Immature natural killer cell (primary cell): ENCODE measurements around the gene SYT12. TPM values are rescaled to one million over a fixed set of nuclear protein-coding genes. Genes with fewer than 3 reads are reported as not detected.

Experiments used
- DNase-seq, 3 donors: peaks; one replicate each; pipeline ENCODE4 v3.0.0; 2022; ENCODE audit warnings: mixed read lengths in 1 of 3
- H3K27ac Mint-ChIP-seq, 6 donors: one replicate each; pipeline ENCODE4 v1.8.0; 2020; ENCODE audit warnings: mixed read lengths in 6 of 6, mild to moderate bottlenecking in 5 of 6, inconsistent platforms in 4 of 6, moderate library complexity in 3 of 6
- H3K27me3 Mint-ChIP-seq, 3 donors: one replicate each; pipeline ENCODE4 v1.8.0; 2020 to 2021; ENCODE audit warnings: low read depth in 3 of 3, mild to moderate bottlenecking in 3 of 3, mixed read lengths in 3 of 3, moderate library complexity in 3 of 3, inconsistent platforms in 1 of 3
- H3K36me3 Mint-ChIP-seq, 3 donors: one replicate each; pipeline ENCODE4 v1.8.0; 2020; ENCODE audit warnings: mixed read lengths in 3 of 3, inconsistent platforms in 2 of 3, mild to moderate bottlenecking in 2 of 3
- H3K4me1 Mint-ChIP-seq, 2 donors: one replicate each; pipeline ENCODE4 v1.8.0; 2020; ENCODE audit warnings: inconsistent platforms in 2 of 2, mild to moderate bottlenecking in 2 of 2, mixed read lengths in 2 of 2, moderate library complexity in 1 of 2
- H3K4me3 Mint-ChIP-seq, 5 donors: one replicate each; pipeline ENCODE4 v1.8.0; 2020; ENCODE audit warnings: mild to moderate bottlenecking in 5 of 5, mixed read lengths in 5 of 5, inconsistent platforms in 3 of 5, moderate library complexity in 3 of 5
- H3K9me3 Mint-ChIP-seq, 6 donors: one replicate each; pipeline ENCODE4 v1.8.0; 2020; ENCODE audit warnings: mild to moderate bottlenecking in 6 of 6, mixed read lengths in 6 of 6, inconsistent platforms in 4 of 6, moderate library complexity in 3 of 6
- polyA plus RNA-seq, 3 donors: library from polyadenylated mRNA; unstranded; fragments of 300-500 nt; fragmentation: Illumina TruSeq; gene quantifications; one replicate each; pipeline ENCODE4 v1.2.3, GENCODE V29; 2021

SYT12 gene, protein sequence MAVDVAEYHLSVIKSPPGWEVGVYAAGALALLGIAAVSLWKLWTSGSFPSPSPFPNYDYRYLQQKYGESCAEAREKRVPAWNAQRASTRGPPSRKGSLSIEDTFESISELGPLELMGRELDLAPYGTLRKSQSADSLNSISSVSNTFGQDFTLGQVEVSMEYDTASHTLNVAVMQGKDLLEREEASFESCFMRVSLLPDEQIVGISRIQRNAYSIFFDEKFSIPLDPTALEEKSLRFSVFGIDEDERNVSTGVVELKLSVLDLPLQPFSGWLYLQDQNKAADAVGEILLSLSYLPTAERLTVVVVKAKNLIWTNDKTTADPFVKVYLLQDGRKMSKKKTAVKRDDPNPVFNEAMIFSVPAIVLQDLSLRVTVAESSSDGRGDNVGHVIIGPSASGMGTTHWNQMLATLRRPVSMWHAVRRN
- polyA plus RNA-seq: not detected

DNA sequence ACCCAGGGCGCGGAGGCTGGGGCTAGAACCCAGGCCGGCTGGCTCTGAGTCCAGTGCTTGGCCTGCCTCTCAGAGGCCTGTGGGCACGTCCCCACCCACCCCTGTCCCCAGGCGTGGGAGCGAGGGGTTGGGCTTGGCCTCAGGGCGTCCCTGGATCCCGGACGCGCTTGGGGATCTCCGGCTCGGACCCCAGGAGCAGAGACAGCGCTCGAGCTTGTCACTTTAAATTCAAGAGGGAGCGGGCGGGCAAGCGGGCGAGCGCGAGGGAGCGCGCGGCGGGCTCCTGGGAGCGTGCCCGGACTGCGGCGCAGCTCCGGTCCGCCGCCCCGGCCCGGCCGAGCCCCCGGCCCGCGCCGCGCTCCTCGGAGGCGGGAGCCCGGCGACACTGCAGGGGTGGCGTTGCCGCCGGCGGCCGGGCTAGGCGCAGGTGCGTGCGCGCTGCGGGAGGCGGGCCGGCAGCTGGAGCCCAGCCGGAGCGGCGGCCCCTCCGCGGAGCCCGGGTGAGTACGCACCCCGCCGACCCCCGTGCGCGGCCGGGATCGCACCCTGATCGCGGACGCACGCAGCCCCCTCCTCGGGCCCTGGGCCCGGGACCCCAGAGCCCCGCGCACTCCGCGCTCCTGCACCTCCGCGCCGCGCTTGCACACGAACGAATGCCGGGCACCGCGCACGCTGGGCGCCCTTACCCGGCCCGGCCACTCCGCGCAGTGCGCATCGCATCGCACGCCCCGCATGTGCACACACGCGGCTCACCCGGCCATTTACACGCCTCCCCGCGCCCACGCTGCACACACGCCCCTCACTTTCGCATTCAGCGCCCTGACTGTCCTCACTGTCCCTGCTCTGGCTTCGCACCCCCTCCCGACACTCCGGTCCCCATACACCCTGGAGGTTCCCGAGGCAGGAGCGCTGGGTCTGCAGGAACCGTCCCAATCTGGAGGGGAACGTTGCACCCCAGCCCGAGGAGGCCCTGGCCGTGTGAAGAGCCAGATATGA is at the start of gene SYT12:
SYT12 (plus strand) TSS at position 174 of the 996 bp plus-strand sequence. CDS start 7,011 bp downstream, outside the sequence.
- no peak for DNase-seq

DNA sequence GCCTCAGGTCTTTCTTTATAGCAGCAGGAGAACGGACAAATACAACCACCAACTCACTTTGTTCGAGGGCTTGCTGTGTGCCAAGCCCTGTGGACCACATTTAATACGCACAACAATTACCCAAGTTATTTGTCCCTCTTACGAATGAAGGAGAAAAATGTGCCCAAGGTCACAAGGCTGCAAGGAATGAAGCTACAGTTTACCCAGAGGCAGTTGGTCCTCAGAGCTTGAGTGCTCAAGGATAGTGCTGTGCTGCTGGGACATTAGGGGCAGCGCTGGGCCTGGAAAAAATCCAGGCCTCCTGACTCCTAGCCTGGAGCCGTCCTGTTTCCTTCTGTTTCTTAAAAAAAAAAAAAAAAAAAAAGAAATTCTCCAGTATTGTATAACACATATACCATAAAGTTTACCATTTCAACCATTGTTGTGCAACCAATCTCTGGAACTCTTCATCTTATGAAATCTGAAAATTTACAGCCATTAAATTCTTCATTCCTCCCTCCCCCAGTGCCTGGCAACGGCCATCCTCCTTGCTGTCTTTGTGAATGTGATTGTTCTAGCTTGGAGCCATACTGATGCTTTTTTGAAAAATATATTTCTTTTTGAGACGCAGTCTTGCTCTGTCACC is 48.9 kb upstream of the SYT12 start:
- H3K4me1 Mint-ChIP-seq: no peaks in the 10 kb centered on the region
- DNase-seq: no peak
- H3K27me3 Mint-ChIP-seq: peaks cover 6 to 9% (median 8%) of the 10 kb centered on the region in 3 donors
- H3K9me3 Mint-ChIP-seq: no peaks in the 10 kb centered on the region
- H3K4me3 Mint-ChIP-seq: no peak overlapping the region
- H3K36me3 Mint-ChIP-seq: no peaks in the 10 kb centered on the region
- H3K27ac Mint-ChIP-seq: no peak overlapping the region

More for the DNA sequence above, at the start of gene SYT12:
- H3K4me1 Mint-ChIP-seq: peaks cover 26 to 31% of the 10 kb centered on the region in 2 donors
- peaks cover 15 to 29% (median 26%) of the 10 kb centered on the region in 3 donors for H3K27me3 Mint-ChIP-seq
- peaks cover 0 to 3% (median 0%) of the 10 kb centered on the region in 3 donors for H3K36me3 Mint-ChIP-seq
- no peak within 1 kb of the TSS for H3K27ac Mint-ChIP-seq
- peak within 1 kb of the TSS; percentile 67 to 84 (median 81) for H3K4me3 Mint-ChIP-seq
- no peaks in the 10 kb centered on the region for H3K9me3 Mint-ChIP-seq

DNA sequence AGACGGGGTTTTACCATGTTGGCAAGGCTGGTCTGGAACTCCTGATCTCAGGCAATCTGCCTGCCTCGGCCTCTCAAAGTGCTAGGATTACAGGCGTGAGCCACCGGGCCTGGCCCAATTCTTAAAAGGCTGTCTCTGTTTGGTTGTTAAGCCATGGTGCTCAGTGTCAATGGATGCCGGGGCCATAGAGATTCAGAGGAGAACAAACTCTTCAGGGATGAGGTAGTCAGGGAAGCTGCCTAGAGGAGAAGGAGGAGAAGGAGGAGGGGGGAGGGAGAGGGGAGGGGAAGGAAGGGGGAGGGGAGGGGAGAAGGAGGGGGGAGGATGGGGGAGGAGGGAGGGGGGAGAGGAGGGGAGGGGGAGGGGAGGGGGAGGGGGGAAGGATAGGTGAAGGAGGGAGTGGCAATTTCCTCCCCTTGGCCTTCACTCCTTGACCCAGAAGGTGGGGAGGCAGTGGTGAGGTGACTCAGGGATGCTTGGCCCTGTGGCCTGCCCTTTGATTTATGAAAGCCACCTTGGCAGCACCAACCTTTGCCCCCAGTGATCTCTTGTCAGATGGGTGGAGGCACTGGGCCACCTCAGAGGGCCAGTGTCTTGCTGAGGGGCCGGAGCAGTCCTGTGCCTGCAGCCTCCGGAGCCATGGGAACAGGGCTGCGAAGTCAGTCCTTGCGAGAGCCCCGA is 48.1 kb upstream of the SYT12 start, which contains the start of gene C11orf86:
C11orf86 (plus strand) TSS at position 581 of the 681 bp plus-strand sequence; CDS start at position 640, 59 bp downstream.
- no peak for DNase-seq
- Mint-ChIP-seq H3K27me3 (peaks cover 6 to 11% (median 8%) of the 10 kb centered on the region in 3 donors), H3K36me3 (no peaks in the 10 kb centered on the region), H3K9me3 (peaks cover 0 to 1% (median 0%) of the 10 kb centered on the region in 6 donors), H3K4me1 (no peaks in the 10 kb centered on the region), H3K27ac (no peak within 1 kb of the TSS), H3K4me3 (no peak within 1 kb of the TSS)

DNA sequence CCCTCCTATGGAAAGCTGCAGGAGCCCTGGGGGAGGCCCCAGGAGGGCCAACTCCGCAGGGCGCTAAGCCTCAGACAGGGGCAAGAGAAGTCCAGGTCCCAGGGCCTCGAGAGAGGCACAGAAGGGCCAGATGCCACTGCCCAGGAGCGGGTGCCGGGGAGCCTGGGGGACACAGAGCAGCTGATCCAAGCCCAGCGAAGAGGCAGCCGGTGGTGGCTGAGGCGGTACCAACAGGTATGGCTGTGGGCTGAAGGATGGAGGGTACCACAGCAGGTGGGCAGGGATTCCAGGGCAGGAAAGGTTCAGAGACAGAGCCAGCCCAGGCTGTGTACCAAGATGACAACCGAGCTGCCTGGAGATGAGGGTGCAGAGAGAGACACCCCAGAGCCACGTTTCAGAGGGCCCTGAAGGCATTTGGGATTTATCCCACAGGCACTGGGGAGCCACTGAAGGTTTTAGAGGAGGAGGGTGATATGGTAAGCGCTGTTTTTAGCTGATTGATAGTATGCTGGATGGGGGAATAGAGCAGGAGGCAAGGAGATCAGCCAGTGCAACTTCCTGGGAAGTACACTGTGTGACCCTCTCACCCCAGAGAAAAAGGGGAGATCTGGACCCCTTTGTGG is 47.4 kb upstream of the SYT12 start:
- H3K9me3 Mint-ChIP-seq: peaks cover 0 to 1% (median 0%) of the 10 kb centered on the region in 6 donors
- H3K27ac Mint-ChIP-seq: no peak overlapping the region
- no peak for DNase-seq

DNA sequence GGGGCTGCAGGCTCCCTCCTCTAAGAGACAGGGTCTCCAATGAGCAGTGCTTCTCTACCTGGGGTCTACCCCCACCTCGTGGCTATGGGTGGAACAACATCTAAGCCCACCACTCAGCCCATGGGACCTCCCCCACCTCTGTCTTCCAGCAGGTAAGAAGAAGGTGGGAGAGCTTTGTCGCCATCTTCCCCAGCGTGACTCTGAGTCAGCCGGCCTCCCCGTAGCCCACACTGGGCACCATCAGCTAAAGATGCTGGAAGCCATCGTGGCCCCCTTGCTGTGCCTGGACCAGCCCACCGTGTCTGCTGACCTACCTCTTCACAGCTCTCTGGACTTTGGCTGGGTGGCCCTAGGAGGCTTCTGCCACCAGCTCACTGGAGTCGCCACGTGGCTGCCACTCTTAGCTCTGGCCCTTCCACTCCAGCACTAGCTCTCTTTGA is 46.9 kb upstream of the SYT12 start:
- Mint-ChIP-seq H3K27ac (no peak overlapping the region), H3K36me3 (no peaks in the 10 kb centered on the region), H3K9me3 (peaks cover 0 to 1% (median 0%) of the 10 kb centered on the region in 6 donors), H3K4me3 (no peak overlapping the region), H3K27me3 (peaks cover 7 to 9% (median 8%) of the 10 kb centered on the region in 3 donors), H3K4me1 (no peaks in the 10 kb centered on the region)
- no peak for DNase-seq

More for the DNA sequence above, 47.4 kb upstream of the SYT12 start:
- Mint-ChIP-seq H3K4me3 (no peak overlapping the region), H3K36me3 (no peaks in the 10 kb centered on the region), H3K4me1 (no peaks in the 10 kb centered on the region), H3K27me3 (peaks cover 8 to 9% (median 8%) of the 10 kb centered on the region in 3 donors)

DNA sequence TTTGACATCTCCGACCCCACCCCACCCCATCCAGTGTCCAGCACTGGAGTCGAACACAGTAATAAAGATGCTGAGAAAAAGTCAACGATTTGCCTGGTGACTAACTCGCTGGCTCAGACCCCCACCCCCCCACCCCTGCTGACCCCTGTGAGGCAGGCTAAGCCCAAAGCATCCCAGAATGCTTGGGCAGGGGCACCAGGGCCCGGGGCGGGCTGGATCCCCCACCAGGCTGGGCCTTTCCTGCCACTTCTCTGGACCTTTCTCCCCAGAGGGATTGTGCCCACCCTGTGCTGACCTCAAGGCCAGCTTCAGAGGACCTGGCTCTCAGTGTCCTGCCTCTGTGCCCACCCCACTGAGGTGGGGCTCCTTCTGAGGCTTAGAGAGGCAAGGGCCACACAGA is 46.0 kb upstream of the SYT12 start:
- no peak overlapping the region for H3K4me3 Mint-ChIP-seq
- no peaks in the 10 kb centered on the region for H3K36me3 Mint-ChIP-seq
- H3K27ac Mint-ChIP-seq: no peak overlapping the region
- H3K27me3 Mint-ChIP-seq: peaks cover 6 to 9% (median 8%) of the 10 kb centered on the region in 3 donors
- no peaks in the 10 kb centered on the region for H3K4me1 Mint-ChIP-seq
- H3K9me3 Mint-ChIP-seq: peaks cover 0 to 1% (median 0%) of the 10 kb centered on the region in 6 donors
- DNase-seq: no peak

DNA sequence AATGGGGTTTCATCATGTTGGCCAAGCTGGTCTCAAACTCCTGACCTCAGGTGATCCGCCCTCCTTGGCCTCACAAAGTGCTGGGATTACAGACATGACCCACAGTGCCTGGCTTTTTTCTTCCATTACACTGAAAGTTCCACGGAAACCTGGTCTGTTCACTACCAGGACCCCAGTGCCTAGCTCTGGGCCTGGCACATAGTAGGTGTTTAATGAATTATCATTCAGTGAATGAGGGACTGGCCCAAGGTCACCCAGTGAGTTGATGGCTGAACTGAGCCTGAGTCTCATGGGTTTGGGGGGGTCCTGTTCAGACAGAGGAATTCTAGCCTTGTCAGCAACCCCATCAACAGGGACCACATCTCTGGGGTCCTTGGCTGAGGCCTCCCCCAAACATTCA is 44.7 kb upstream of the SYT12 start:
- H3K4me3 Mint-ChIP-seq: no peak overlapping the region
- no peak overlapping the region for H3K27ac Mint-ChIP-seq
- H3K36me3 Mint-ChIP-seq: no peaks in the 10 kb centered on the region
- H3K9me3 Mint-ChIP-seq: peaks cover 0 to 2% (median 0%) of the 10 kb centered on the region in 6 donors
- DNase-seq: no peak
- H3K4me1 Mint-ChIP-seq: no peaks in the 10 kb centered on the region
- peaks cover 6 to 15% (median 7%) of the 10 kb centered on the region in 3 donors for H3K27me3 Mint-ChIP-seq

DNA sequence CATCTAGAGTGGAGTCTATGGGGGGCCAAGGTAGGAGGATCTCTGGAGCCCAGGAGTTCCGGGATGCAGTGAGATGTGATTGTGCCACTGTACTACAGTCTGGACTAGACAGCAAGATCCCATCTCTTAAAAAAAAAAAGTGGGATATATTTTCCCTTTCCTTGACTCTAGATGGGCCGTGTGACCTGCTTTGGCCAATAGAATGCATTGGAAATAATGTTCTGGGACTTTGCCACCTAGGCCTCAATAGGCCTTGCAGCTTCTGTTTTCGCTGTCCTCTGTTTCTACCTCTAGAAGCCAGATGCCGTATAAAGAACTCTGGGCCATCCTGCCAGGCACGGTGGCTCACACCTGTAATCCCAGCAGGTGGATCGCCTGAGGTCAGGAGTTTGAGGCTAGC is 44.2 kb upstream of the SYT12 start:
- no peaks in the 10 kb centered on the region for H3K36me3 Mint-ChIP-seq
- no peak for DNase-seq

DNA sequence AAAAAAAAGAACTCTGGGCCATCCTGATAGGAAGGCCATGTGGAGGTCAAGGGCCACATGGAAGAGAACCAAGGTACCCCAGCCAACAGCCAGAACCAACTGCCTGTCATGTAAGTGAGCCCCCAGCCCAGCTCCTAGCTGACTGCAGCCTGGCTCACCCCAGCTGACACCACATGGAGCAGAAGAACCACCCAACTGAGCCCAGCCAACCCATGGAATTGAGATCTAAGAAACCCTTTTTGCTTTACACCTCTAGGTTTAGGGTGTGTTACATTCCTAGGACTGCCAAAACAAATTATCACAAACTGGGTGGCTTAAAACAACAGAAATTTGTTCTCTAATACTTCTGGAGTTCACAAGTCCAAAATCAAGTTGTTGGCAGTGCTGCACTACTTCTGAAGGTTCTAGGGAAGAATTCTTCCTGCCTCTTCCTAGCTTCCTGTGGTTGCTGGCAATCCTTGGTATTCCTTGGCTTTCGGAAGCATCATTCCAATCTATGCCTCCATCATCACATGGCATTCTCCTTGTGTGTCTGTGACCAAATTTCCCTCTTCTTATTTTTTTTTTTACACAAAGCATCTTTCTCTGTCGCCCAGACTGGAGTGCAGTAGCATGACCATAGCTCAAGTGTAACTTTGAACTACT is 43.5 kb upstream of the SYT12 start:
- DNase-seq: no peak
- Mint-ChIP-seq H3K4me3 (no peak overlapping the region), H3K36me3 (no peaks in the 10 kb centered on the region), H3K27me3 (peaks cover 7 to 18% (median 8%) of the 10 kb centered on the region in 3 donors), H3K9me3 (peaks cover 0 to 2% (median 0%) of the 10 kb centered on the region in 6 donors), H3K27ac (no peak overlapping the region), H3K4me1 (no peaks in the 10 kb centered on the region)

More for the DNA sequence above, 44.2 kb upstream of the SYT12 start:
- Mint-ChIP-seq H3K27me3 (peaks cover 7 to 18% (median 8%) of the 10 kb centered on the region in 3 donors), H3K4me1 (no peaks in the 10 kb centered on the region), H3K9me3 (peaks cover 0 to 2% (median 0%) of the 10 kb centered on the region in 6 donors), H3K27ac (no peak overlapping the region), H3K4me3 (no peak overlapping the region)

DNA sequence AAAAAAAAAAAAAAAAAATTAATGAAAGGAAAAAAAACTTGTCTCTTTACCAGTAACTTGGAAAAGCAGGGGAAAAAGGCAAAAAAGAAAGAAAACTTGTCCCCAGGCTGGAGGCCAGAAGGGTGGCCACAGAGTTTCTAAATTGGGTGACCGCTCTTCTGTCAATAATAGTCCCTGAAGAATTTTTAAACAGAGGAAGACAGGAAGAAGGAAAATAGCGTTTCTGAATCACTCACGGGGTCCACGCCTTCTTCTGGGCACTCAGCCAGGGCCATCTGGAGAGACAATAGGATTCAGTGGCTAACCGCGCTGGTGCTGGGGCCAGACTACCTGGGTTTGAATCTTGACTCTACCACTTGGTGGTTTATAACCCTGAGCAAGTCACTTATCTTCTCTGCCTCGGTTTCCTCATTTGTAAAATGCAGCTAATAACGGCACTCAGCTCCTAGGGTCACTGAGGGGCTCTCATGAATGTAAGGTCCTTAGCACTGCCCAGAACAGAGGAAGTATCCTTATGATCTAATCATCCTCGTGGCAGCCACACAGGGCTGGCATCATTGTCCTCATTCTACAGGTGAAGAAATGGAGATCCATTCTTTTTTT is 40.9 kb upstream of the SYT12 start:
- DNase-seq: no peak
- H3K4me3 Mint-ChIP-seq: no peak overlapping the region
- peaks cover 0 to 2% (median 0%) of the 10 kb centered on the region in 6 donors for H3K9me3 Mint-ChIP-seq
- no peaks in the 10 kb centered on the region for H3K36me3 Mint-ChIP-seq
- H3K27ac Mint-ChIP-seq: no peak overlapping the region
- no peaks in the 10 kb centered on the region for H3K4me1 Mint-ChIP-seq
- H3K27me3 Mint-ChIP-seq: peaks cover 3 to 14% (median 5%) of the 10 kb centered on the region in 3 donors

DNA sequence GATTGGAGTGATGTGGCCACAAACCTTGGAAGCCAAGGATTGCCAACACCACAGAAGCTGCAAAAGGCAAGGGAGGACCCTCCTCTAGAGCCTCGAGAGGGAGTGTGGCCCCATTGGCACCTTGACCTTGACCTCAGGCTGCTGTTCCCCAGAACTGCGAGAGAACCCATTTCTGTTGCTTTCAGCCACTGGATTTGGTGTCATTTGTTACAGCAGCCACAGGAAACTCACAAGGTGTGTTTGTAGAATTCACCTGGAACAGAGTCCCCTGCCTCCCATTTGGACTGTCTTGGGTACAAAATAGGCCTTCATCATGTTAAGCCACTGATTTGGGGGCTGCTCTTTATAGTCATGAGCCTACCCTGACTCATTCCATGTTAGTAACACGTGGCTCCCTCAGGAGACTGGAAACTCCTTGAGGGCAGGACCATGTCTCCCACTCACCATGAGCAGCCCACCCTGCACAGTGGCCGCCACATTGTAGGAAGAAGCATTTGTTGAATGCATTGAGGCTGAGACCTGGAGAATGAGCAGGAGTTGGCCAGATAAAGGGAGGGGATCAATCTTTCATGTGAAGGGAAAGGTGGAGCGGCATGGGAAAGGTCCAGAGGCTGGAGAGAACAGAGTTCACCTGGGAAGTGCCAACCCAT is 39.5 kb upstream of the SYT12 start:
- H3K36me3 Mint-ChIP-seq: no peaks in the 10 kb centered on the region
- H3K4me3 Mint-ChIP-seq: no peak overlapping the region
- no peak for DNase-seq
- peaks cover 7% of the 10 kb centered on the region in 2 donors for H3K4me1 Mint-ChIP-seq
- H3K9me3 Mint-ChIP-seq: peaks cover 0 to 2% (median 0%) of the 10 kb centered on the region in 6 donors
- H3K27ac Mint-ChIP-seq: no peak overlapping the region
- peaks cover 4 to 11% (median 5%) of the 10 kb centered on the region in 3 donors for H3K27me3 Mint-ChIP-seq
